H7 (cell line): ENCODE measurements around the gene COL8A2. TPM values are rescaled to one million over a fixed set of nuclear protein-coding genes. Genes with fewer than 3 reads are reported as not detected.

Experiments
- DNase-seq: peaks from one replicate; pipeline ENCODE4 v3.0.0; 2012
- H3K27me3 ChIP-seq: 2 replicates; pipeline ENCODE4 v1.6.0; 2011; ENCODE audit warnings: mild to moderate bottlenecking, low read length; ENCODE audit not compliant: control insufficient read depth, insufficient read depth
- H3K36me3 ChIP-seq: replicated peaks from 2 replicates; pipeline ENCODE4 v1.5.1; 2011; ENCODE audit warnings: low read length; ENCODE audit not compliant: control insufficient read depth, insufficient read depth
- H3K4me3 ChIP-seq: 2 replicates; pipeline ENCODE4 v1.5.1; 2011; ENCODE audit warnings: low read depth, mild to moderate bottlenecking, control low read depth, low read length, moderate library complexity; ENCODE audit not compliant: insufficient read depth
- total RNA-seq: library from RNA; depleted of rRNA; stranded (reverse); fragments of >200 nt; shearing (Covaris generic); gene quantifications from 2 replicates; pipeline ENCODE4 v1.2.3, GENCODE V29; 2014

The COL8A2 gene
- total RNA-seq, 1 experiment from 2014 or later = 1.6 TPM

- Histone ChIP-seq H3K36me3 (peaks cover 30% of the 10 kb centered on the region), H3K4me3 (peak overlapping the region; percentile 97), H3K27me3 (peaks cover 2% of the 10 kb centered on the region; the same call in 1 of the 2 replicates)
- DNase-seq = peak; percentile 67
Observed at GRCh38 chr1:36089393-36090121, 35.5 kb downstream of the COL8A2 start.

DNA sequence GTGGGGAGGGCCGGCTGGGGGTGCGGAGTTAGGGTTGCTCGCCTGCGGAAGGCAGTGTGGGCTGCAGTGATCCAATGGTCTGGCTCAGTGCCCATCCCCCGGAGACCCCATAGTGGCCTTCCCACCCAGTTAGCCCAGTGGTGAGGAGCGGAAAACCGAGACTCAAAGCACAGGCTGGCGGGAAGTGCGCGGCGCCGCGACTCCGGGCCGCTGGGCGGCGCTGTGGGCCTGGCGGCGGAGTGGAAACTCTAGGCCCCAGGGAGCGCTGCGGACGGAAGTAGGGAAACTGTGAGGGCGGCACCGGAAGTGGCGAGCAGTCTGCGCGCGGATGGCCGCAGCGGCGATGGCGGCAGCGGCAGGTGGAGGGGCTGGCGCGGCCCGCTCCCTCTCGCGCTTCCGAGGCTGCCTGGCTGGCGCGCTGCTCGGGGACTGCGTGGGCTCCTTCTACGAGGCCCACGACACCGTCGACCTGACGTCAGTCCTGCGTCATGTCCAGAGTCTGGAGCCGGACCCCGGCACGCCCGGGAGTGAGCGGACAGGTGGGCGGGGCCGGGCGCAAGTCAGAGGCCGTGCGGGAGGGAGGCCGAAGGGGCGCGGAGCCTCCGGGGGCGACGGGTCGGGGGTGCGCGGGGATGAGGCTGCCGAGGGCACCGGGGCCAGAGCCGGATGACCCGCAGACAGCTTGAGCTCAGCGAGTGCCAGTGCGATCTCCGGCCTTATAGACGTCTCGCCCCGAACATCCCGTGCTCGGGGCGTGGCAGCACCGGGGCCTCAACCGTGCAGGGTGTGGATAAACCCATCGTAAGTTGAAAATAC, 36.2 kb downstream of the COL8A2 start, which contains the start of gene ADPRS:
ADPRS (plus strand) TSS at position 316 of the 816 bp plus-strand sequence; CDS start at position 329, 13 bp downstream.
- peaks cover 24% of the 10 kb centered on the region for H3K36me3 ChIP-seq
- peaks cover 6% of the 10 kb centered on the region; the same call in 1 of the 2 replicates for H3K27me3 ChIP-seq
- DNase-seq = peak; percentile 97
- peak within 1 kb of the TSS; percentile 97 for H3K4me3 ChIP-seq

- peaks cover 18% of the 10 kb centered on the region for H3K36me3 ChIP-seq
- peaks cover 8% of the 10 kb centered on the region; the same call in 1 of the 2 replicates for H3K27me3 ChIP-seq
- DNase-seq = no peak
- H3K4me3 ChIP-seq = peak overlapping the region; percentile 97
Observed at GRCh38 chr1:36088265-36088576, 36.8 kb downstream of the COL8A2 start.

- peak; percentile 41 for DNase-seq
- H3K4me3 ChIP-seq = no peak overlapping the region; the same call in 1 of the 2 replicates
- peaks cover 11% of the 10 kb centered on the region for H3K36me3 ChIP-seq
- peaks cover 8% of the 10 kb centered on the region; the same call in 1 of the 2 replicates for H3K27me3 ChIP-seq
Observed at GRCh38 chr1:36087233-36088123, 37.5 kb downstream of the COL8A2 start.

GRCh38 chr1:36086529-36087232, 38.3 kb downstream of the COL8A2 start:
- Histone ChIP-seq H3K4me3 (no peak overlapping the region), H3K27me3 (peaks cover 8% of the 10 kb centered on the region; the same call in 1 of the 2 replicates), H3K36me3 (peaks cover 3% of the 10 kb centered on the region; the same call in 1 of the 2 replicates)
- peak; percentile 25 for DNase-seq

DNA sequence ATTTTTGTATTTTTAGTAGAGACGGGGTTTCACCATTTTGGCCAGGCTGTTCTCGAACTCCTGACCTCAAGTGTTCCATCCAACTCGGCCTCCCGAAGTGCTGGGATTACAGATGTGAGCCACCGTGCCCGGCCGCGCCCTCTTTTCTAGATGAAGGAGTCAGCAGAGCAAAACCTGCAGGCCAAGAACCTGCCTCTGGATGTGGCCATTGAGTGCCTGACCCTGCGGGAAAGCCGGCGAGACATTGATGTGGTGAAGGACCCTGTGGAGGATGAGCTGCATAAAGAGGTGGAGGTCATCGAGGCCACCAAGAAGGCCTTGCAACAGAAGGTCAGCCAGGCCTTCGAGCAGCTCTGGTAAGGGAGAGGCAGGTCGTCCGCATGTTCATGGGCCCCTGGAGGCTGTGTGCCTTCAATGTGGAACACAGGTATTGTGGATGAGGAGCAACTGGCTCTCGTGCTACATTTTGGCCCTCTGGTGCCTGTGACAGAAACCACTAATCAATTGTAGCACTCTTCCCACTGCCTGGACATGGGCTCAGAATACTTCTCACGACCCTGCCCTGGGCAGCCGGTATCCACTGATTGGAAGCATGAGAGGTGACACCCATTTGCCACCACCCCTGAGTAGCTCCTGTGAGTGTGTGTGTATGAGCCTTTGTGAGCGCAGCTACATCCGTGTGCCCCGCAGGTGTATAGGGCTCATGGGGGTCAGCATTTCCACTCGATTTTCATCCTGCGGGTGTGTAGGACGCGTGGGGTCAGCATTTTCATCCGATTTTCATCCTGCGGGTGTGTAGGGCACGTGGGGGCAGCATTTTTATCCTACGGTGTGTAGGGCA, 39.1 kb downstream of the COL8A2 start:
- Histone ChIP-seq H3K36me3 (peaks cover under 1% of the 10 kb centered on the region; the same call in 1 of the 2 replicates), H3K4me3 (no peak overlapping the region), H3K27me3 (peaks cover 8% of the 10 kb centered on the region; the same call in 1 of the 2 replicates)
- peak; percentile 19 for DNase-seq

- H3K4me3 ChIP-seq = no peak overlapping the region
- no peak for DNase-seq
- H3K36me3 ChIP-seq = no peaks in the 10 kb centered on the region
- H3K27me3 ChIP-seq = peaks cover 8% of the 10 kb centered on the region; the same call in 1 of the 2 replicates
Observed at GRCh38 chr1:36085126-36085525, 39.9 kb downstream of the COL8A2 start.

- Histone ChIP-seq H3K4me3 (peak overlapping the region; percentile 57), H3K27me3 (peaks cover 8% of the 10 kb centered on the region; the same call in 1 of the 2 replicates)
- peak; percentile 62 for DNase-seq
Observed at GRCh38 chr1:36084497-36085115, 40.4 kb downstream of the COL8A2 start.

DNA sequence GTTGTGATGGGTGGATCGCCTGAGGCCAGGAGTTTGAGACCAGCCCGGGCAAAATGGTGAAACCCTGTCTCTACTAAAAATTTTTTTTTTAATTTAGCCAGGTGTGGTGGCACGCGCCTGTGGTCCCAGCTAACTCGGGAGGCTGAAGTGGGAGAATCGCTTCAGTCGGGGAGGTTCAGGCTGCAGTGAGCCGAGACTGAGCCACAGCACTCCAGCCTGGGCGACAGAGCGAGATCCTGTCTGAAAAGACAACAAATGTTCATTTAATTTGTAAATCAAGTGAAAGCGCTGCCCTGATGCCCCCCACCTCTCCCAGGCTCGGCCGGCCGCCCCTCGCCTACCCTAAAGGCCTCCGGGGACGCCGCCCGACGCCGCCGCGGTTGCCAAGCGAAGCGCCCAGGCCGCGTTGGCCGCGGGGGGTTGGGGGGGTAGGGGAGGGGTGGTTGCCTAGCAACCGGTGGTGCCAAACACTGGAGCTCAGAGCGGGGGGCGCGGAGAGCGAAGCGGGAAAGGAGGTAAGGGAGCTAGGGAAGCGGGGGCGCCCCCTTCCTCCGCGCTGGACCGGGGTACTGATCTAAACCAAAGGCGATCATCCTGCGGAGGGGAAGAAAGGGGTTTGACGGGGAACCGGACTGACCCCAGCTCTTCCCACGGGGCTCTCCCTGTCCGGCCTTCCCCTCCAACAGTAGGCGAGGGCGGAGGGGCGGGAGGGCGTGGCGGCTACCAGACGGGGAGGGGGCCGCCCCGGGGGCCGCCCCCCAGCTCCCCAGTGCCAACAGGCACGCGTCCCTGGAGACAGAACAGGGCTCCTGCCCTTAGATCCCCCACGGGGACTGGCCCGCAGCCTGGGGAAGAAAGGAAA, 41.2 kb downstream of the COL8A2 start, which contains the start of gene TEKT2:
TEKT2 (plus strand) TSS at position 460 of the 862 bp plus-strand sequence. CDS start 828 bp downstream, outside the sequence.
- DNase-seq = peak; percentile 98
- Histone ChIP-seq H3K36me3 (no peaks in the 10 kb centered on the region), H3K4me3 (peak within 1 kb of the TSS; percentile 57), H3K27me3 (peaks cover 8% of the 10 kb centered on the region; the same call in 1 of the 2 replicates)

More at GRCh38 chr1:36084497-36085115, 40.4 kb downstream of the COL8A2 start:
- H3K36me3 ChIP-seq = no peaks in the 10 kb centered on the region

DNA sequence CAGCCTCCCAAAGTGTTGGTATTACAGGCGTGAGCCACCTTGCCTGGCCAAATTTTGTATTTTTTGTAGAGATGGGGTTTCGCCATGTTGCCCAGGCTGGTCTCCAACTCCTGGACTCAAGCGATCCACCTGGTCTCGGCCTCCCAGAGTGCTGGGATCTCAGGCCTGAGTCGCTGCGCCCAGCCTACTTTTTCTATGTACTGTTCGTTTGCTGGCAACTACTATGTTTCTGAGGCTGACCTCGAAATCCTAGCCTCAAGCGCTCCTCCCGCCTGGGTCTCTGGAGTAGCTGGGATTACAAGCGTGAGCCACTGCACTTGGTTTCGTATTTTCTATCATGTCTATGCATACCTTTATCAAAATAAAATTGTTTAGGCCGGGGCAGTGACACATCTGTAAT, 41.8 kb downstream of the COL8A2 start:
- peak; percentile 22 for DNase-seq
- H3K36me3 ChIP-seq = no peaks in the 10 kb centered on the region
- H3K4me3 ChIP-seq = no peak overlapping the region
- H3K27me3 ChIP-seq = peaks cover 8% of the 10 kb centered on the region; the same call in 1 of the 2 replicates

DNA sequence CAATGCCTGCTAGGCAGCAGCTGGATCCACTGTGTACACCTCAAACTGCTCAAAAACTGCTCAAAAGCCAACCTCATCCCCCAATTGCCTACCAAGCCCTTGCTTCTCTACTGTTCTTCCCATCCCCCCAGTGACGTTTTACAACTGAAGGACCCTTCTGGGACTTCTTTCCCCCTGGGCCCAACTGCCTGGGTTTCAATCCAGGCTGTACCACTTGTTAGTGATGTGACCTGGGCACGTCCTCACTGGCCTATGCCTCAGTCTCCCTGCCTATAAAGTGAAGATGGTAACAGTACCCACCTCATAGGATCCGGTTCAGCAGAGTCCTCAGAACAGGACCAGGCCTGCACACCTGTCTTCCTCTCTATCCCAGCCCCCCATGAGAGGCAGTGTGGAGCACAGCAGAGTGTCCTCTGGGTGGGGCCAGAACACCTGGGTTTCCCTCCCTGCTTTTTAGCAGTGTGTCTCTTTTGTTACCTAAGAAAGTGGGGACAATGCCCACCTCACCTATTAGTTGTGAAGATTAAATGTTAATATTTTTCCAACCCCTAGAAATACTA, 43.0 kb downstream of the COL8A2 start:
- H3K4me3 ChIP-seq = no peak overlapping the region
- peak; percentile 44 for DNase-seq
- H3K36me3 ChIP-seq = no peaks in the 10 kb centered on the region
- H3K27me3 ChIP-seq = peaks cover 8% of the 10 kb centered on the region; the same call in 1 of the 2 replicates
